Kidney epithelial cell (primary cell): ENCODE data around the gene GAPDHS. TPM values are rescaled to one million over a fixed set of nuclear protein-coding genes. Genes with fewer than 3 reads are reported as not detected.

Experiments used
- DNase-seq: peaks from one replicate; pipeline ENCODE4 v3.0.0-alpha.2; 2010; ENCODE audit warnings: low read depth
- H3K27me3 ChIP-seq: 2 replicates; pipeline ENCODE4 v1.6.0; 2011; ENCODE audit warnings: low read length; ENCODE audit not compliant: control insufficient read depth, insufficient read depth
- H3K36me3 ChIP-seq: 2 replicates; pipeline ENCODE4 v1.5.1; 2011; ENCODE audit warnings: low read length; ENCODE audit not compliant: control insufficient read depth, insufficient read depth
- H3K4me3 ChIP-seq: 2 replicates; pipeline ENCODE4 v1.5.1; 2011; ENCODE audit warnings: low read depth, mild to moderate bottlenecking, control low read depth, low read length
- total RNA-seq: library from RNA; depleted of rRNA; stranded (reverse); fragments of >200 nt; gene quantifications from 2 replicates; pipeline ENCODE4 v1.2.3, GENCODE V29; 2015
- TF ChIP-seq, protein P1 (sequence below): IDR thresholded peaks from 2 replicates; pipeline ENCODE4 v1.5.1; 2011; ENCODE audit warnings: mild to moderate bottlenecking, moderate library complexity, low read length, control low read depth, inconsistent platforms; ENCODE audit not compliant: insufficient read depth, poor library complexity, severe bottlenecking

The GAPDHS gene
- total RNA-seq, 1 donor from 2014 or later = not detected

DNA sequence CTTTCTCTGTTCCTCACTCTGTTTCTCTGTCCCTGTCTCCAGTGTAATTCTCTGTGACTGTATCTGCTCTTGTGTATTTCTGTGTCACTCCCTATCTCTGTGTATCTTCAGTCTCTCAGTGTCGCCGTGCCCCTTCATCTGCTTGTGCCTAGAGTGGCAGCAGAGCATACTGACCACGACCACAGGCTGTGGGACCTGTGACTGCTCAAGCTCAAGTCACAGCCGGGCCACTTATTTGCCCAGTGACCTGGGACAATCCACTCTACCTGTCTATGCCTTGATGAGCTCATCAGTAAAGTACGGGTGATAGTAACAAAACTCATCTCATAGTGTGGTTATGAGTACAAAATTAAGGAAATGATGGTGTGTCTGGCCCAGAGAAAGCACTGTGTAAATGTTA, 20.8 kb downstream of the GAPDHS start:
- Histone ChIP-seq H3K36me3 (peaks cover 3% of the 10 kb centered on the region), H3K4me3 (no peak overlapping the region), H3K27me3 (peaks cover 24% of the 10 kb centered on the region)
- TF ChIP-seq, protein P1, sequence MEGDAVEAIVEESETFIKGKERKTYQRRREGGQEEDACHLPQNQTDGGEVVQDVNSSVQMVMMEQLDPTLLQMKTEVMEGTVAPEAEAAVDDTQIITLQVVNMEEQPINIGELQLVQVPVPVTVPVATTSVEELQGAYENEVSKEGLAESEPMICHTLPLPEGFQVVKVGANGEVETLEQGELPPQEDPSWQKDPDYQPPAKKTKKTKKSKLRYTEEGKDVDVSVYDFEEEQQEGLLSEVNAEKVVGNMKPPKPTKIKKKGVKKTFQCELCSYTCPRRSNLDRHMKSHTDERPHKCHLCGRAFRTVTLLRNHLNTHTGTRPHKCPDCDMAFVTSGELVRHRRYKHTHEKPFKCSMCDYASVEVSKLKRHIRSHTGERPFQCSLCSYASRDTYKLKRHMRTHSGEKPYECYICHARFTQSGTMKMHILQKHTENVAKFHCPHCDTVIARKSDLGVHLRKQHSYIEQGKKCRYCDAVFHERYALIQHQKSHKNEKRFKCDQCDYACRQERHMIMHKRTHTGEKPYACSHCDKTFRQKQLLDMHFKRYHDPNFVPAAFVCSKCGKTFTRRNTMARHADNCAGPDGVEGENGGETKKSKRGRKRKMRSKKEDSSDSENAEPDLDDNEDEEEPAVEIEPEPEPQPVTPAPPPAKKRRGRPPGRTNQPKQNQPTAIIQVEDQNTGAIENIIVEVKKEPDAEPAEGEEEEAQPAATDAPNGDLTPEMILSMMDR = no peak
- DNase-seq = no peak

DNA sequence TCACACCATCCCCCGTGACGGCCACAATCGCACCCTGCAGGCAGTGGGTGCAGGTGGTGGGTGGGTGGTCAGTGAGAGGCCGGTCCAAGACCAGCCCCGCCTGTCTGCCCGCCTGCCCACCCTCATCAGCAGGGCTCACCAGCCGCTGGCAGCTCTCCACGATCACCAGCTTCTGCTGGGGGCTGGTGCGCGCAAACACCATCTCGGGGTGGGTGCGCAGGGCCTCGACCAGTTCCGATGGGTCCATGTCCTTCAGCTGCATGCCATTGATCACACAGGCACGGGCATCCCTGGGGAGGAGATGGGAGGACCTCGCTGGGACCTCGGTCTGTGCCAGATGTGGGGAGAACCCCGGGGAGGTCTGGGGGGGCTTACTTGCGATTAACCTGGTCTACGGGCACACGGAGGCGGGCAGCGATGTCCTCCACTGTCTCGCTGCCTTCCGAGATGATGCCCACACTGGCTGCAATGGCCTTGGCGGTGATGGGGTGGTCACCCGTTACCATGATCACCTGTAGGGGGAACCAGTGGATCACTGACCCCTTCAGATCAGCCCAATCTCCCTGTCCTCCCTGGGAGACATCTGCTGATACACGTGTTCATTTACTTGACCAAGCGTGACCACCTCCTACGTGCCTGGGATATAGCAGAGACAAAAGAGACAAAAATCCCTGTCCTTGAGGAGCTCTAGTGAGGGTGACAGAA, 22.2 kb downstream of the GAPDHS start:
- H3K36me3 ChIP-seq = peaks cover 2% of the 10 kb centered on the region
- no peak for DNase-seq
- H3K27me3 ChIP-seq = peaks cover 34% of the 10 kb centered on the region
- H3K4me3 ChIP-seq = no peak overlapping the region
- TF ChIP-seq, protein P1 = peak; percentile 46

- DNase-seq = no peak
- H3K27me3 ChIP-seq = peaks cover 34% of the 10 kb centered on the region
- TF ChIP-seq, protein P1 = no peak
Observed at GRCh38 chr19:35556025-35556590, 22.9 kb downstream of the GAPDHS start.

DNA sequence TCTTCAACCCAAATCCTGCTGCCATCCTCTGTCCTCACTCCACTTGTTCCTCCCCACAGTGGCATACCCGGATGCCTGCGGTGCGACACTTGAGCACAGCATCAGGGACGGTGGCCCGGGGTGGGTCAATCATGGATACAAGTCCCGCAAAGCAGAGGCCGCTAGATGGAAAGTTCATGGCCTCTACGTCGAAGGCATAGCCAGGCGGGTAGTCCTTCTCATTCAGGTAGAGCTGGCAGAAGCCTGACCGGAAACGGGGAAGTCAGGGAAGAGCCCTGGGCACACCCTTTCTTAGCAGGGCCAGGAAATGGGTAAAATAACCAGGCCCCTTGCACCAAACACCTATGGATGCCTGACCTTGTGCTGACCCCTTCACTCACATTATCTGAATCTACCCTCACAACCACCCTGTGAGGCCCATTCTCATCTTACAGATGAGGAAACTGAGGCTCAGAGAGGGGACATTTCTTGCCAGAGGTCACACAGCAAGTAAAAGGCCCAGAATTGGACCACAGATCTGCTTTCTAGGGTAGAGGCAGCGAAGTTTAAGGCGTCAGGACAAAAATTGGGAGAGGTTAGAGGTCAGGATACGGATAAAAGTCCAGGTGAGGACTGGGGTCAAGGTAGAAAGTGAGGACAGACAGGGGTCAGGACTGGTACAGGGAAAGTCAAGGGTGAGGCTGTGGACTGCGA, 23.7 kb downstream of the GAPDHS start:
- Histone ChIP-seq H3K4me3 (no peak overlapping the region), H3K36me3 (no peaks in the 10 kb centered on the region), H3K27me3 (peaks cover 34% of the 10 kb centered on the region)
- no peak for DNase-seq
- TF ChIP-seq, protein P1 = no peak

More at GRCh38 chr19:35556025-35556590, 22.9 kb downstream of the GAPDHS start:
- H3K4me3 ChIP-seq = no peak overlapping the region
- no peaks in the 10 kb centered on the region for H3K36me3 ChIP-seq

DNA sequence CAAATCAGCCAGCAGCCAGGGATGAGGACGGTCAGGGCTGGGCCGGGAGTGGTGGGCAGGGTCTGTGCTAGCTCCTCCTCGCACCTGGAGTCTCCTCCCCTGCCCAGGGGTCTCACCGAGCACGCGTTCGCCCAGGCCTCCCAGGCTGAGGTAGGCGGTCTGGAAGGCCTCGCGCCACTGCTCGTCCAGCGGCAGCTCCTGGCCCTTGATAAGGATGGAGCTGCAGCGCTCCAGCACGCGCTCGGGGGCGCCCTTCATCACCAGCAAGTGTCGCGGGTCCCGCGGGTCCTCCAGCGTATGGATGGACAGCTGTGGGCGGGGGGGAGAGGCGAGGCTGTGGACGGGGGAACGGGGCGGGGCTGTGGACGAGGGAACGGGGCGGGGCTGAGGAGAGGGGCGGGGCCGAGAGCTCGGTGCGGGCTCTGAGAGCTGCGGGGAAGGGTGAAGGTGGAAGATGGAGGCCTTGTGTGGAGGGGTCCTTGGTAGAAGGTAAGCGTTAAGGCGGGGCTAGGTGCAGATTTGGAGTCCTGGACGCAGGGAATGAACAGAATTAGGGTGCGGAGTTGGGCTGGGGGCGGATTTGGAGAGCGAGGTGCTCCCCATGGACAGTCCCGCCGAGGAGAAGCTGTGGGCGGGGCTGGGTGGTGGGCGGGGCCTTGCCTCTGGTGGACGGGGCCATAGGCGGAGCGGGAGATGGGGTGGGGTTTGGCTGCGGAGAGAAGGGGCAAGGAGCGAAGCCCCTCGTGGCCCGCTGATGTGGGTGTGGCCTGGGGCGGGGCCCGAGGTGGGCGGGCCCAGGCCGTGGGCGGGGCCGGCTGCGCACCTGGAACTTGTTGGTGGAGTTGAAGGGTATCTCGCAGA, 24.5 kb downstream of the GAPDHS start:
- peaks cover 34% of the 10 kb centered on the region for H3K27me3 ChIP-seq
- peak overlapping the region; percentile 39 for H3K4me3 ChIP-seq
- no peak for DNase-seq
- TF ChIP-seq, protein P1 = peak; percentile 8
- H3K36me3 ChIP-seq = no peaks in the 10 kb centered on the region
